ENCODE data around the gene CCDC61.

CCDC61 gene

GRCh38 chr19:46033401-46033800, 38.1 kb downstream of the CCDC61 start:
- no peak for TF ChIP-seq CTCF (IDR thresholded peaks at IDR 0.05; ENCODE audit: borderline replicate concordance, extremely low read depth, low read length, poor library complexity, severe bottlenecking)
- no peak overlapping the region for H3K4me3 ChIP-seq (ENCODE audit: low read depth in 1 of 2, low read length in 2 of 2)

DNA sequence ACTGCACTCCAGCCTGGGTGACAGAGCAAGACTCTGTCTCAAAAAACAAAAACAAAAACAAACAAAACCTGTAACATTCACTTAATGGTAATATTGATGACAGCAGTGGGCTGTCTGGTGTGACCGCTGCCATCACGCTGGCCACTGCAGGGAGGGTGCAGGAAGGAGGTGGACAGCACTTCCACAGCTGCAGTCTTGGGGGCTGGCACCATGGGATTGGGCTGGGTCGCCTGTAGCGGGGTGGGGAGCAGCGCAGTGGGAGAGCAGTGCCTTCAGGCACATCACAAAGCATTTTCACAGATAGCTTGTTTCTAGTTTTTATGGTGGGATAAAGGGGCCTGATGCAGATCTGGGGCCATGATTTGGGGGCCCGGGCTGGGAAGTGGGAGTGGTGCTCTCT, 40.3 kb downstream of the CCDC61 start:
- no peak for ATAC-seq (ENCODE audit: insufficient read depth, low read depth)
- Histone ChIP-seq H3K4me1 (ENCODE audit: insufficient read depth, low read length) (no peaks in the 10 kb centered on the region), H3K4me3 (ENCODE audit: low read depth in 1 of 2, low read length in 2 of 2) (no peak overlapping the region), H3K27ac (ENCODE audit: low read length) (no peak overlapping the region), H3K79me2 (ENCODE audit: insufficient read depth, low read length) (no peaks in the 10 kb centered on the region), H2AFZ (ENCODE audit: low read depth, low read length) (no peak overlapping the region), H3K36me3 (ENCODE audit: insufficient read depth, low read length) (no peaks in the 10 kb centered on the region), H3K9ac (ENCODE audit: low read depth, low read length) (no peak overlapping the region), H3K4me2 (ENCODE audit: insufficient read depth, low read length) (no peak overlapping the region), H3K27me3 (ENCODE audit: insufficient read depth, low read length, poor library complexity) (peaks cover 5% of the 10 kb centered on the region), H4K20me1 (ENCODE audit: insufficient read depth, low read length) (no peaks in the 10 kb centered on the region), H3K9me3 (ENCODE audit: insufficient read depth, low read length, severe bottlenecking) (peaks cover 8% of the 10 kb centered on the region)
- no peak for TF ChIP-seq CTCF (IDR thresholded peaks at IDR 0.05; ENCODE audit: borderline replicate concordance, extremely low read depth, low read length, poor library complexity, severe bottlenecking)
- TF ChIP-seq EZH2 (IDR thresholded peaks at IDR 0.05; ENCODE audit: borderline replicate concordance, low read depth, low read length, severe bottlenecking) = no peak
- DNase-seq = no peak

More at GRCh38 chr19:46033401-46033800, 38.1 kb downstream of the CCDC61 start:
- H3K9me3 ChIP-seq (ENCODE audit: insufficient read depth, low read length, severe bottlenecking) = peaks cover 8% of the 10 kb centered on the region
- no peak for ATAC-seq (ENCODE audit: insufficient read depth, low read depth)
- H3K4me1 ChIP-seq (ENCODE audit: insufficient read depth, low read length) = peaks cover 3% of the 10 kb centered on the region
- H3K4me2 ChIP-seq (ENCODE audit: insufficient read depth, low read length) = no peak overlapping the region
- H4K20me1 ChIP-seq (ENCODE audit: insufficient read depth, low read length) = no peaks in the 10 kb centered on the region
- no peaks in the 10 kb centered on the region for H3K36me3 ChIP-seq (ENCODE audit: insufficient read depth, low read length)
- H2AFZ ChIP-seq (ENCODE audit: low read depth, low read length) = no peak overlapping the region
- H3K27ac ChIP-seq (ENCODE audit: low read length) = no peak overlapping the region
- H3K9ac ChIP-seq (ENCODE audit: low read depth, low read length) = no peak overlapping the region
- no peaks in the 10 kb centered on the region for H3K27me3 ChIP-seq (ENCODE audit: insufficient read depth, low read length, poor library complexity)
- no peak for DNase-seq
- no peaks in the 10 kb centered on the region for H3K79me2 ChIP-seq (ENCODE audit: insufficient read depth, low read length)

GRCh38 chr19:46035986-46036743, 40.9 kb downstream of the CCDC61 start:
- no peak overlapping the region for H3K4me3 ChIP-seq (ENCODE audit: low read depth in 1 of 2, low read length in 2 of 2)
- H4K20me1 ChIP-seq (ENCODE audit: insufficient read depth, low read length) = no peaks in the 10 kb centered on the region
- no peak overlapping the region for H2AFZ ChIP-seq (ENCODE audit: low read depth, low read length)
- H3K9ac ChIP-seq (ENCODE audit: low read depth, low read length) = no peak overlapping the region
- TF ChIP-seq CTCF (IDR thresholded peaks at IDR 0.05; ENCODE audit: borderline replicate concordance, extremely low read depth, low read length, poor library complexity, severe bottlenecking) (no peak), EZH2 (IDR thresholded peaks at IDR 0.05; ENCODE audit: borderline replicate concordance, low read depth, low read length, severe bottlenecking) (no peak)
- H3K4me1 ChIP-seq (ENCODE audit: insufficient read depth, low read length) = no peaks in the 10 kb centered on the region
- H3K4me2 ChIP-seq (ENCODE audit: insufficient read depth, low read length) = no peak overlapping the region
- no peaks in the 10 kb centered on the region for H3K36me3 ChIP-seq (ENCODE audit: insufficient read depth, low read length)
- peaks cover 5% of the 10 kb centered on the region for H3K27me3 ChIP-seq (ENCODE audit: insufficient read depth, low read length, poor library complexity)
- no peak overlapping the region for H3K27ac ChIP-seq (ENCODE audit: low read length)
- no peak for DNase-seq
- no peaks in the 10 kb centered on the region for H3K79me2 ChIP-seq (ENCODE audit: insufficient read depth, low read length)
- ATAC-seq (ENCODE audit: insufficient read depth, low read depth) = no peak
- peaks cover 8% of the 10 kb centered on the region for H3K9me3 ChIP-seq (ENCODE audit: insufficient read depth, low read length, severe bottlenecking)
